GM18909 (cell line): Measurements from ENCODE around the gene DGKZ.
"Not testable (repeated sequence)": the region's sequence is repeated elsewhere in the genome, so short reads cannot be mapped to it uniquely, and the experiment has no call there.

ENCODE experiments used
- ATAC-seq: cut with Tn5 transposase; IDR thresholded peaks from one replicate; pipeline ENCODE4 v1.9.1; 2021; ENCODE audit warnings: mild to moderate bottlenecking; ENCODE audit not compliant: unreplicated experiment, poor library complexity

The DGKZ gene, protein sequence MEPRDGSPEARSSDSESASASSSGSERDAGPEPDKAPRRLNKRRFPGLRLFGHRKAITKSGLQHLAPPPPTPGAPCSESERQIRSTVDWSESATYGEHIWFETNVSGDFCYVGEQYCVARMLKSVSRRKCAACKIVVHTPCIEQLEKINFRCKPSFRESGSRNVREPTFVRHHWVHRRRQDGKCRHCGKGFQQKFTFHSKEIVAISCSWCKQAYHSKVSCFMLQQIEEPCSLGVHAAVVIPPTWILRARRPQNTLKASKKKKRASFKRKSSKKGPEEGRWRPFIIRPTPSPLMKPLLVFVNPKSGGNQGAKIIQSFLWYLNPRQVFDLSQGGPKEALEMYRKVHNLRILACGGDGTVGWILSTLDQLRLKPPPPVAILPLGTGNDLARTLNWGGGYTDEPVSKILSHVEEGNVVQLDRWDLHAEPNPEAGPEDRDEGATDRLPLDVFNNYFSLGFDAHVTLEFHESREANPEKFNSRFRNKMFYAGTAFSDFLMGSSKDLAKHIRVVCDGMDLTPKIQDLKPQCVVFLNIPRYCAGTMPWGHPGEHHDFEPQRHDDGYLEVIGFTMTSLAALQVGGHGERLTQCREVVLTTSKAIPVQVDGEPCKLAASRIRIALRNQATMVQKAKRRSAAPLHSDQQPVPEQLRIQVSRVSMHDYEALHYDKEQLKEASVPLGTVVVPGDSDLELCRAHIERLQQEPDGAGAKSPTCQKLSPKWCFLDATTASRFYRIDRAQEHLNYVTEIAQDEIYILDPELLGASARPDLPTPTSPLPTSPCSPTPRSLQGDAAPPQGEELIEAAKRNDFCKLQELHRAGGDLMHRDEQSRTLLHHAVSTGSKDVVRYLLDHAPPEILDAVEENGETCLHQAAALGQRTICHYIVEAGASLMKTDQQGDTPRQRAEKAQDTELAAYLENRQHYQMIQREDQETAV

DNA sequence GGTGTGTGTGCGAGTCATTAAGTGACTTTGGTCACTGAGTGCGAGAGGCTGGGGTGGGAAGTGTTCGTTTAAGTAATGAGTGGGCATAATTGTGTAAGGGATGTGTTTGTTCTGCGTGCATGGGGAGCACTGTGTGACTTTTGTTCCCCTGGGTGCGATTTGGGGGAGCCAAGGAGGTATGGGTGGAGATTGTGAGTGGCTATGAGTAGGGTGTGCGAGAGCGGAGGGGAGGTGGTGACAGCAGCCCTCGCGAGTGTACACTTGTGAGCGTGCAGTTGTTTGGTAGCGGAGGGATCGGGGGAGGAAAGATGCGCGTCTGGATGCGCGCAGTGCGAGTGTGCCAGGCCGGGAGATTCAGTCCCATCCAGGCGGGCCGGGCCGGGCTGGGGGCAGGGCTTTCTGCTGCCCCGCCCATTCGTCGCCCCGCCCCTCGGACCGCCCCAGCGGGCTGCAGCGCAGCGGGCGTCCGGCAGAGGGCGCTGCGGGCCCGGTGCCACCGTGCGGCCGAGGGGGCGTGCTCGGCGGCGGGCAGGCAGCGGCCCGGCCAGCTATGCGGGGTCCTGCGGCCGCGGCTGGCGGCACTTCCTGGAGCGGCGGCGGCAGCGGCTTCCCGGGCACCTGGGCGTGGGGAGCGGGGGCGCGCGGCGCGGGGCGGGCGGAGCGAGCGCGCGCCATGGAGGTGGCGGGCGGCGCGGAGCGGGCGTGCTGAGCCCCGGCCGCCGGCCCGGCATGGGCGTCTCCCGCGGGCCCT is at the start of gene DGKZ:
Gene DGKZ, plus strand, starts transcription at position 578 of the 751 bp plus-strand sequence. CDS start 197 bp downstream, outside the sequence.
- peak; percentile 66 for ATAC-seq

DNA sequence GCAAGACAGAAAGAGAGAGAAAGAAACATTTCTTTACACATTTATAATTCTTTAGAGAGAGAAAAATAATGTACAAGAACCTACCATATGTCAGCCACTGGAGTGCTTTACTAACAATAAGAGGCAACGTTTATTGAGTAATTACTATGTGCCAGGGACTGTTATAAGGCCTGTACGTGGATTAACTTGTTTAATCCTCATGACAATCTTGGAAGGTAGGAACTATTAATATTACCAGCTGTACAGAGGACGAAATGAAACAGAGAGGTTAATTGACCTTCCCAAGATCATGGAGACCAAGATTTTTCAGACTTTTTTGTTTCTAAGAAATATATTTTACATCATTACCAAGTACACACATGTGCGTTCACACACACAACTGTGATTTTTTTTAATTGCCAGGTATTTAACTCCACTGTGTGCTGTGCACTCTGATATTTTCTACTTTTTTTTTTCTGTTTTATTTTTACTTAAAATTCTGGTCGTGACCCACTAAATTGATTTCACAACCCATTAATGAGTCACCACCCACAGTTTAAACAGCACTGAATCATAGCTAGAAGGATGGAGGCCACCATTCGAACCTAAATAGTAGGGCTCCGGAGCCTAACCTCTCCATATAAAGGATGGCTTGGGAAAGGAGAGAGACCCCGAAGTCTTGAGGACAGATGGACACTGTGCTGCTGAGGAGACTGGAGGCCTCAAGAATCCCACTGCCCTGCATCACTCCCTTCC is 48.4 kb upstream of the DGKZ start:
- no peak for ATAC-seq

DNA sequence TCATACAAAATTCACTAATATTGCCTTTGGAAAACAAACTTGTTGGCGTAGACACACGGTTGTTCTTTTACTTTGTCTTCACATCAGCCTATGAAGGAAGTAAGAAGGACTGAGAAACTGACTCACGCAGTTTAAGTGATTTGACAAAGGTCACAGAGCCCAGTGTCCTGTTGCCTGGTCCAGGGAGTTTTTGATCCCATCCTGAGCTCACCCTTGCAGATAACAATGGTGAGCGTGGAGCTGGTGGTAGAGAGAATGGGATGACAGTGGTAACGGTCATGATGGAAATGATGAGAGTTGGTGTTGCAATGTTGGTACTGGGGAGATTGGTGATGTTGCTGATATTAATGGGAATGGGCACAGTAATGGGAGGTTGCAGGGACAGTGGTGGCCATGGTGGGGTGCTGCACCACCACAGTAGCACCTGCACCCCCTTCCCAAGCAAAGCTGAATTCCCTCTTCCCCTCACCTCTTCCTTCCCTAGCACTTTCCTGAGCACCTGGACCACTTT is 47.8 kb upstream of the DGKZ start:
- ATAC-seq, result no peak

DNA sequence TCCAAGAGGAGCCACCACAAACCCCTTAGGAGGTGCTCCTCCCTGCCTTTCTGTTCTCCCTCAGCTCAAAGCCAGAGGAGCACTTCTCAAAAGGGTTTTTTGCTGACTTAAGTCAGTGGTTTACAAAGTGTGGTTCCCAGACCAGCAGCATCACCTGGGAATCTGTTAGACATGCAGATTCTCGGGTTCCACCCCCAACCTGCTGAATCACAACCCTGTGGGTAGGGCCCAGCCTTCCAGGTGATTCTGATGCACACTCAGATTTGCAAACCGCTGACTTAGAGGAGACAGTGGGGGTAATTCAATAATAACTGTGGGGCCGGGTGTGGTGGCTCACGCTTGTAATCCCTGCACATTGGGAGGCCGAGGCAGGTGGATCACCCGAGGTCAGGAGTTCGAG is 47.0 kb upstream of the DGKZ start:
- no peak for ATAC-seq

GRCh38 chr11:46302866-46303265 is 44.4 kb upstream of the DGKZ start:
- peak; percentile 83 for ATAC-seq

DNA sequence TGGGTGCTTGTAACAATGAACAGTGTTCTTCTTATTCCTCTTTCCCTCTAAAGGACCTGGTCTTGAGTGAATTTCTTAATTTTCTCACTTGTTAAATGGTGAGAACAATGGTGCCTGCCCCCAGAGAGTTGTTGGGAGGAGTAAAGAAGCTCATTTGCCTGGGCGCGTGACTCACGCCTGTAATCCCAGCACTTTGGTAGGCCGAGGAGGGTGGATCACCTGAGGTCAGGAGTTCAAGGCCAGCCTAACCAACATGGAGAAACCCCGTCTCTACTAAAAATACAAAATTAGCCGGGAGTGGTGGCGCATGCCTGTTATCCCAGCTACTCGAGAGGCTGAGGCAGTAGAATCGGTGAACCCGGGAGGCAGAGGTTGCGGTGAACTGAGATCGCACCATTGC is 43.2 kb upstream of the DGKZ start:
- ATAC-seq, result not testable (repeated sequence)

DNA sequence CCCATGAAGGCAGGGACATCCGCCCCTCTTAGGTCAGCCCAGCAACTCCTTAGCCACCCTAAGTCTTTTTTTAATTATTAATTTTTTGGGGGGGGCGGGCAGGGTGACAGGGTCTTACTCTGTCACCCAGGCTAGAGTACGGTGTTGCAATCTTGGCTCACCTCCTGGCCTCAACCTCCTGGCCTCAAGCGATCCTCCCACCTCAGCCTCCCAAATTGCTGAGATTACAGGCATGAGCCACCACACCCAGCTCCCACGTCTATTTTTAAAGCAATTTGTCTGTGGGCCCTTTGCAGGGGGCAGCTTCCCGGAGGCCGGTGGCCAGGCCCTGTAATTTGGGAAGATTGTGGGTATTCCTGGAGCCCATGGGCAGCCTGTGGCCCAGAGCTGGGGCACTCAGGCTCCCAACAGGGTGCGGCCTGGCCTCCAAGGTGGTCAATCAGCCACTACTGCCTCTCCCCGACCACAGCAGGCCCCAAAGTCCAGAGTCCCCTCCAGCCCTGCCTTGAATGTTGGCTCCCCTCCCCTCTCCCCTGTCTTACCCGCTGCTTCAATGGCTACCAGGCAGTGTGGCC is 42.6 kb upstream of the DGKZ start:
- no peak for ATAC-seq

GRCh38 chr11:46305295-46305694 is 42.0 kb upstream of the DGKZ start:
- no peak for ATAC-seq

- no peak for ATAC-seq
Observed at GRCh38 chr11:46306296-46306853, 40.9 kb upstream of the DGKZ start.

- no peak for ATAC-seq
Observed at GRCh38 chr11:46307369-46307768, 39.9 kb upstream of the DGKZ start.

DNA sequence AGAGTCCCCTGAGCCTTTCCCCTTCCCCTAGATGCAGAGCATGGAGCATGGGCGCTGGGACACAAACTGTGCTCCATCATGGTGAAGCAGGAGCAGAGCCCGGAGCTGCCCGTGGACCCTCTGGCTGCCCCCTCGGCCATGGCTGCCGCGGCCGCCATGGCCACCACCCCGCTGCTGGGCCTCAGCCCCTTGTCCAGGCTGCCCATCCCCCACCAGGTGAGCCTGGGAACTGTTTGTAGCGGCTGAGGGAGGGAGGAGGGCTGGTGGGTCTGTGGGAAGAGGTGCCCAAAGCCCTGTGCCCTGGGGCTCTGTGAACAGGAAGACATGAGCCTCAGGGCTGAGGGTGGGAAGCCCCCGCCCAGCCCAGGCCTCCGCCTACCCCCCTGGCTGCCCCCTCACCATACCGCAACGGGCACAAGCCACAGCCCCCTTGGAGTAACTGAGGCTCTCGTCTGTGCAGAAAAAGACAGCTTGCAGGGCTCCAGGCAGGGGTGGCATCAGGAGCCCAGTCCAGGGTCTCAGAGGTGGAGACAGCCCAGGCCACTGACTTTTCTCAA is 39.4 kb upstream of the DGKZ start:
- ATAC-seq, result no peak

GRCh38 chr11:46308631-46309419 is 38.4 kb upstream of the DGKZ start:
- peak; percentile 67 for ATAC-seq

DNA sequence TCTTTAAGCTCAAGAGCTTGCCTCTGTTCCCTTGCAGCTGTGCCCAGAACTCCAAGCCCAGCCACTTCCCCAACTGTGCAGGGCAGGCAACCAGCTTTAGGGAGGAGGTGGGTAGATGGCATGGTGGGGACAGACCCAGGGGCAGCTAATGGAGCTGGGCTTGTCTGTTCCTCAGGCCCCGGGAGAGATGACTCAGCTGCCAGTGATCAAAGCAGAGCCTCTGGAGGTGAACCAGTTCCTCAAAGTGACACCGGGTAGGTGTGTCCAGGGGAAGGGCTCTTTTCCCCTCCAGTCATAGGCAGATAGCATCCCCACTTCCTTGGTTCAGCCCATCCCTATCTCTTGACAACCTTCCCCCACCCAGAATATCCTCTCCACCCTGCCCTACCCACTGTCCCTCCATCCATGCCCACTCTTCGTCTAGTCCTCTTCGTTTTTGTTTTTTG is 37.4 kb upstream of the DGKZ start:
- ATAC-seq, result peak; percentile 63

GRCh38 chr11:46315033-46315738 is 32.1 kb upstream of the DGKZ start:
- ATAC-seq, result peak; percentile 50

- no peak for ATAC-seq
Observed at GRCh38 chr11:46315783-46316563, 31.3 kb upstream of the DGKZ start.

DNA sequence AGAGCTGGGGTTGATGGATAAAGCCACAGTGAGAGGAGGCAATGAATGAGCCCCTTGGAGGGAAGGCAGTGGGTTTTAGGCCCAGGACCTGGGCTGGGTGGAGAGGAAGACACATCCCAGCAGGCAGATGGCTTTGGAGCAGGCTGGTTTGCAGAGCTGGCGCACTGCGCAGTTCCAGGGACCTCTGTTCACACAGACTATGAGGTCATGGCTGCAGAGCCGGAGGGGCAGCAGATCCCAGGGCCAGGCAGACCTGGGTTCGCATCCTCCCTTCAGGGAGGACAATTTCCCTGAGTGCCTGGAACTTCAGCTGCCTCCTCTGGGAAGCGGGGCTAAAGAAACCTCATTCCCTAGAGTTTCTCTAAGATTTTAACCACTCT is 28.2 kb upstream of the DGKZ start:
- no peak for ATAC-seq

DNA sequence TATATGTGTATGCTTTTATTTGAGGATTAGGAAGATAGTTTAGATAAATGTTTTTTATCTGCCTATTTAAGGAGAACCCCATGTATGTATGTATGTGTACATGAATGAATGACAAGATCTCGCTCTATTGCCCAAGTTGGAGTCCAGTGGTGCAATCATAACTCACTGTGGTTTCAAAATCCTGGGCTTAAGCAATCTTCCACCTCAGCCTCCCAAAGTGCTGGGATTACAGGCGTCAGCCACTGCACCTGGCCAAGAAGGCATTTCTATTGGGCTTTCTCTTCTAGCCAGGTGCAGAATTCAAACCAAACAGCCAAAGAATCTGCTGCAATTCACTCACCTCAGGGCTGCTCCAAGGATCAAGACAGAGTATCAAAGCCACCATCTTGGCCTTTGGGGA is 25.5 kb upstream of the DGKZ start:
- ATAC-seq, result no peak
